Natural killer cell (primary cell): ENCODE results near the gene DLX4. TPM values are rescaled to one million over a fixed set of nuclear protein-coding genes. Genes with fewer than 3 reads are reported as not detected.

ENCODE experiments used
- ATAC-seq, 3 donors: fragments of 150-1000 bp in 2 of 3; fragments of 200-7000 bp in 1 of 3; cut with Tn5 transposase; 1 replicate in 1 of 3; 2 replicates in 2 of 3; pipeline ENCODE4 v1.10.0; 2021; ENCODE audit warnings: mild to moderate bottlenecking in 2 of 3, moderate library complexity in 2 of 3
- DNase-seq, 2 donors: peaks; one replicate each; pipeline versions ENCODE4 v3.0.0 to v3.0.0-alpha.2; 2013 to 2021; ENCODE audit warnings: mixed read lengths in 1 of 2
- H3K27ac ChIP-seq: one replicate; pipeline ENCODE4 v1.5.1; 2013; ENCODE audit warnings: mild to moderate bottlenecking, low read length
- H3K27me3 ChIP-seq: one replicate; pipeline ENCODE4 v1.6.1; 2013; ENCODE audit warnings: low read length; ENCODE audit not compliant: control insufficient read depth, insufficient read depth
- H3K36me3 ChIP-seq: one replicate; pipeline ENCODE4 v1.6.1; 2013; ENCODE audit warnings: low read length; ENCODE audit not compliant: control insufficient read depth, insufficient read depth
- H3K4me1 ChIP-seq: one replicate; pipeline ENCODE4 v1.6.1; 2013; ENCODE audit warnings: low read length; ENCODE audit not compliant: control insufficient read depth, insufficient read depth
- H3K4me3 ChIP-seq: one replicate; pipeline ENCODE4 v1.5.1; 2013; ENCODE audit warnings: low read length
- H3K9me3 ChIP-seq: one replicate; pipeline ENCODE4 v1.6.1; 2013; ENCODE audit warnings: low read length; ENCODE audit not compliant: control insufficient read depth, insufficient read depth
- H3K27ac Mint-ChIP-seq, 2 donors: one replicate each; pipeline ENCODE4 v1.8.0; 2022; ENCODE audit warnings: mild to moderate bottlenecking in 2 of 2, mixed read lengths in 2 of 2, moderate library complexity in 1 of 2
- H3K27me3 Mint-ChIP-seq, 2 donors: one replicate each; pipeline ENCODE4 v1.8.0; 2022; ENCODE audit warnings: low read depth in 2 of 2, mixed read lengths in 2 of 2
- H3K36me3 Mint-ChIP-seq: one replicate; pipeline ENCODE4 v1.8.0; 2022; ENCODE audit warnings: mixed read lengths
- H3K4me1 Mint-ChIP-seq, 2 donors: one replicate each; pipeline ENCODE4 v1.8.0; 2022; ENCODE audit warnings: mixed read lengths in 2 of 2
- H3K4me3 Mint-ChIP-seq: one replicate; pipeline ENCODE4 v1.8.0; 2022; ENCODE audit warnings: mild to moderate bottlenecking, moderate library complexity, mixed read lengths
- H3K9me3 Mint-ChIP-seq, 2 donors: one replicate each; pipeline ENCODE4 v1.8.0; 2022; ENCODE audit warnings: mixed read lengths in 2 of 2
- CTCF ChIP-seq: fragments of 200-600 bp; IDR thresholded peaks from one replicate; pipeline ENCODE4 v1.8.0; 2022; ENCODE audit warnings: antibody characterized with exemption
- WGBS: methylation state at CpG from one replicate; pipeline ENCODE4 v1.1.7; 2013; ENCODE audit warnings: missing lambda C conversion rate; ENCODE audit not compliant: insufficient coverage; 5-methylcytosine and 5-hydroxymethylcytosine counted together
- intact Hi-C: fragments of 100-400 bp; cut with micrococcal nuclease; formaldehyde crosslinking; loops from one replicate; pipeline ENCODE4 v1.14.2; 2022
- total RNA-seq, 4 donors: library from RNA; stranded (reverse); fragments of 120-200 nt in 1 of 4; gene quantifications; one replicate each; pipeline versions ENCODE4 v1.2.3 to v1.2.4, GENCODE V29; 2013 to 2022

DLX4 gene
- total RNA-seq, 3 donors from 2014 or later (not counting 1 experiment from before 2014, with no cell fraction given): 0.35 to 1.1 TPM; not detected in 1

GRCh38 chr17:49928126-49928800 lies 40.7 kb upstream of the DLX4 start:
- intact Hi-C loops: no loop called here
- 32% methylated on average over 10 of the region's 10 CpGs for WGBS
- no peak overlapping the region for H3K4me3 ChIP-seq

GRCh38 chr17:49928837-49929475 lies 40.0 kb upstream of the DLX4 start:
- H3K4me3 ChIP-seq: no peak overlapping the region
- no peak overlapping the region for H3K27ac Mint-ChIP-seq
- ATAC-seq: no peak
- H3K36me3 ChIP-seq: no peaks in the 10 kb centered on the region
- TF ChIP-seq CTCF: no peak
- H3K27ac ChIP-seq: no peak overlapping the region
- 80% methylated on average over 6 of the region's 6 CpGs for WGBS
- H3K9me3 ChIP-seq: no peaks in the 10 kb centered on the region
- no peaks in the 10 kb centered on the region for H3K4me1 Mint-ChIP-seq
- no peak for DNase-seq
- H3K27me3 ChIP-seq: no peaks in the 10 kb centered on the region
- H3K27me3 Mint-ChIP-seq: peaks cover 10 to 18% of the 10 kb centered on the region in 2 donors
- H3K4me1 ChIP-seq: no peaks in the 10 kb centered on the region
- H3K4me3 Mint-ChIP-seq: no peak overlapping the region
- no peaks in the 10 kb centered on the region for H3K9me3 Mint-ChIP-seq
- intact Hi-C loops: no loop called here
- H3K36me3 Mint-ChIP-seq: no peaks in the 10 kb centered on the region

More at GRCh38 chr17:49928126-49928800, 40.7 kb upstream of the DLX4 start:
- H3K9me3 Mint-ChIP-seq: no peaks in the 10 kb centered on the region
- Histone ChIP-seq H3K36me3 (no peaks in the 10 kb centered on the region), H3K27ac (no peak overlapping the region), H3K4me1 (no peaks in the 10 kb centered on the region), H3K9me3 (no peaks in the 10 kb centered on the region), H3K27me3 (no peaks in the 10 kb centered on the region)
- peaks cover 10 to 17% of the 10 kb centered on the region in 2 donors for H3K27me3 Mint-ChIP-seq
- no peak overlapping the region for H3K4me3 Mint-ChIP-seq
- no peaks in the 10 kb centered on the region for H3K4me1 Mint-ChIP-seq
- no peak overlapping the region for H3K27ac Mint-ChIP-seq
- H3K36me3 Mint-ChIP-seq: no peaks in the 10 kb centered on the region
- TF ChIP-seq CTCF: no peak
- DNase-seq (no peak), ATAC-seq (no peak)

GRCh38 chr17:49930880-49931279 lies 38.1 kb upstream of the DLX4 start:
- H3K4me1 ChIP-seq: no peaks in the 10 kb centered on the region
- H3K27ac ChIP-seq: no peak overlapping the region
- no peaks in the 10 kb centered on the region for H3K9me3 ChIP-seq
- intact Hi-C loops: no loop called here
- ATAC-seq (no peak), DNase-seq (no peak)
- Mint-ChIP-seq H3K4me1 (no peaks in the 10 kb centered on the region), H3K4me3 (no peak overlapping the region), H3K9me3 (no peaks in the 10 kb centered on the region), H3K27ac (no peak overlapping the region), H3K36me3 (no peaks in the 10 kb centered on the region), H3K27me3 (peaks cover 12 to 25% of the 10 kb centered on the region in 2 donors)
- H3K27me3 ChIP-seq: no peaks in the 10 kb centered on the region
- WGBS: 81% methylated on average over 7 of the region's 8 CpGs
- H3K36me3 ChIP-seq: no peaks in the 10 kb centered on the region
- no peak for TF ChIP-seq CTCF
- H3K4me3 ChIP-seq: no peak overlapping the region
